Measurements from ENCODE around the gene TLL1. TPM values are rescaled to one million over a fixed set of nuclear protein-coding genes. Genes with fewer than 3 reads are reported as not detected.

Gene TLL1
- polyA plus RNA-seq, 3 donors, result 2.0 to 2.4 (median 2.1) TPM

GRCh38 chr4:166043801-166044200, 170.8 kb downstream of the TLL1 start:
- no peak for DNase-seq (ENCODE audit: low read depth in 3 of 3, low spot score in 2 of 3)

- no peak for DNase-seq (ENCODE audit: low read depth in 3 of 3, low spot score in 2 of 3)
These were observed 171.8 kb downstream of the TLL1 start for GRCh38 chr4:166044871-166045270.

GRCh38 chr4:166045457-166045856, 172.4 kb downstream of the TLL1 start:
- DNase-seq (ENCODE audit: low read depth in 3 of 3, low spot score in 2 of 3), result no peak

- no peak for DNase-seq (ENCODE audit: low read depth in 3 of 3, low spot score in 2 of 3)
These were observed 176.0 kb downstream of the TLL1 start for GRCh38 chr4:166049036-166049435.

- DNase-seq (ENCODE audit: low read depth in 3 of 3, low spot score in 2 of 3), result no peak
These were observed 191.7 kb downstream of the TLL1 start for GRCh38 chr4:166064721-166065120.

GRCh38 chr4:166065324-166065723, 192.3 kb downstream of the TLL1 start:
- no peak for DNase-seq (ENCODE audit: low read depth in 3 of 3, low spot score in 2 of 3)

GRCh38 chr4:166066936-166067335, 193.9 kb downstream of the TLL1 start:
- DNase-seq (ENCODE audit: low read depth in 3 of 3, low spot score in 2 of 3), result no peak

- DNase-seq (ENCODE audit: low read depth in 3 of 3, low spot score in 2 of 3), result no peak
These were observed 194.9 kb downstream of the TLL1 start for GRCh38 chr4:166067915-166068314.

- no peak for DNase-seq (ENCODE audit: low read depth in 3 of 3, low spot score in 2 of 3)
These were observed 200.7 kb downstream of the TLL1 start for GRCh38 chr4:166073783-166074182.

GRCh38 chr4:166075599-166075998, 202.6 kb downstream of the TLL1 start:
- DNase-seq (ENCODE audit: low read depth in 3 of 3, low spot score in 2 of 3), result no peak

GRCh38 chr4:166077782-166078181, 204.7 kb downstream of the TLL1 start:
- DNase-seq (ENCODE audit: low read depth in 3 of 3, low spot score in 2 of 3), result no peak

GRCh38 chr4:166078383-166078782, 205.3 kb downstream of the TLL1 start:
- DNase-seq (ENCODE audit: low read depth in 3 of 3, low spot score in 2 of 3), result no peak

- no peak for DNase-seq (ENCODE audit: low read depth in 3 of 3, low spot score in 2 of 3)
These were observed 205.9 kb downstream of the TLL1 start for GRCh38 chr4:166078955-166079354.

GRCh38 chr4:166087569-166087968, 214.5 kb downstream of the TLL1 start:
- no peak for DNase-seq (ENCODE audit: low read depth in 3 of 3, low spot score in 2 of 3)

- no peak for DNase-seq (ENCODE audit: low read depth in 3 of 3, low spot score in 2 of 3)
These were observed 215.5 kb downstream of the TLL1 start for GRCh38 chr4:166088576-166088975.

GRCh38 chr4:166091146-166091545, 218.1 kb downstream of the TLL1 start:
- no peak for DNase-seq (ENCODE audit: low read depth in 3 of 3, low spot score in 2 of 3)

- peak in 2 of 3 donors; percentile 6 to 15 for DNase-seq (ENCODE audit: low read depth in 3 of 3, low spot score in 2 of 3)
These were observed 219.0 kb downstream of the TLL1 start for GRCh38 chr4:166091912-166092510.

GRCh38 chr4:166092797-166093290, 219.8 kb downstream of the TLL1 start:
- no peak for DNase-seq (ENCODE audit: low read depth in 3 of 3, low spot score in 2 of 3)

GRCh38 chr4:166104623-166105022, 231.6 kb downstream of the TLL1 start:
- no peak for DNase-seq (ENCODE audit: low read depth in 3 of 3, low spot score in 2 of 3)

GRCh38 chr4:166121897-166122296, 248.9 kb downstream of the TLL1 start:
- DNase-seq (ENCODE audit: low read depth in 3 of 3, low spot score in 2 of 3), result no peak

GRCh38 chr4:166123546-166123945, 250.5 kb downstream of the TLL1 start:
- peak in 1 of 3 donors; percentile 3 for DNase-seq (ENCODE audit: low read depth in 3 of 3, low spot score in 2 of 3)

GRCh38 chr4:166128403-166128802, 255.4 kb downstream of the TLL1 start:
- DNase-seq (ENCODE audit: low read depth in 3 of 3, low spot score in 2 of 3), result no peak

GRCh38 chr4:166134285-166134684, 261.2 kb downstream of the TLL1 start:
- no peak for DNase-seq (ENCODE audit: low read depth in 3 of 3, low spot score in 2 of 3)

Measured in right renal cortex interstitium (tissue), 3 donors.